Endothelial cell of umbilical vein (primary cell): Measurements from ENCODE around the gene NECAB2.

Experiments
- CTCF ChIP-seq, 2 donors: IDR thresholded peaks; 1 replicate in 1 of 2; 2 replicates in 1 of 2; pipeline ENCODE4 v1.5.1; 2011; ENCODE audit warnings: low read length in 2 of 2, mild to moderate bottlenecking in 2 of 2, moderate library complexity in 2 of 2, control low read depth in 1 of 2, inconsistent platforms in 1 of 2, low read depth in 1 of 2; ENCODE audit not compliant: insufficient read depth in 1 of 2; ENCODE audit errors: extremely low read depth in 1 of 2
- EZH2 ChIP-seq: IDR thresholded peaks from 2 replicates; pipeline ENCODE4 v1.6.1; 2012; ENCODE audit warnings: borderline replicate concordance, low read depth, mild to moderate bottlenecking, moderate library complexity, low read length, inconsistent platforms; ENCODE audit not compliant: severe bottlenecking
- FOS ChIP-seq: IDR thresholded peaks from 2 replicates; pipeline ENCODE4 v1.6.1; 2011; ENCODE audit warnings: mild to moderate bottlenecking, low read length, moderate library complexity, borderline replicate concordance; ENCODE audit not compliant: insufficient read depth
- GATA2 ChIP-seq: IDR thresholded peaks from 2 replicates; pipeline ENCODE4 v1.7.0; 2011; ENCODE audit warnings: low read depth, mild to moderate bottlenecking, moderate library complexity, mixed read lengths, low read length; ENCODE audit not compliant: insufficient read length, insufficient read depth
- JUN ChIP-seq: IDR thresholded peaks from 2 replicates; pipeline ENCODE4 v1.6.1; 2011; ENCODE audit warnings: borderline replicate concordance, low read depth; ENCODE audit not compliant: insufficient read length, insufficient read depth
- MAX ChIP-seq: IDR thresholded peaks from 2 replicates; pipeline ENCODE4 v1.6.1; 2011; ENCODE audit not compliant: insufficient read depth, insufficient read length
- POLR2A ChIP-seq: IDR thresholded peaks from 2 replicates; pipeline ENCODE4 v1.6.1; 2012; ENCODE audit warnings: low read depth, mild to moderate bottlenecking, control low read depth, low read length
- POLR2AphosphoS5 ChIP-seq: IDR thresholded peaks from 2 replicates; pipeline ENCODE4 v1.6.1; 2012; ENCODE audit warnings: low read depth, mild to moderate bottlenecking, control low read depth, low read length, moderate library complexity; ENCODE audit not compliant: insufficient read depth

- TF ChIP-seq MAX (peak; percentile 41), CTCF (IDR thresholded peaks at IDR 0.05; ENCODE audit: extremely low read depth in 1 of 2, insufficient read depth in 1 of 2, low read depth in 1 of 2, low read length in 2 of 2) (no peak), POLR2A (peak; percentile 77), EZH2 (no peak), POLR2AphosphoS5 (peak; percentile 70), FOS (peak; percentile 60), JUN (no peak), GATA2 (no peak)
These were observed 14.9 kb upstream of the NECAB2 start, which contains the start of gene OSGIN1 for GRCh38 chr16:83952940-83953795.
